MM.1S (cell line): ENCODE data around the gene SNCA.

ENCODE experiments used
- CTCF ChIP-seq: fragments of 300-600 bp; sonication (generic); IDR thresholded peaks from 2 replicates; pipeline ENCODE4 v1.5.1; 2016; ENCODE audit warnings: antibody characterized with exemption, low read length, mixed read lengths
- EZH2 ChIP-seq: fragments of 300-600 bp; sonication (generic); optimal IDR thresholded peaks from 2 replicates; pipeline ENCODE3; 2017; ENCODE audit warnings: low read depth, mild to moderate bottlenecking, antibody characterized with exemption, low read length, mixed read lengths
- EZH2phosphoT487 ChIP-seq: fragments of 300-600 bp; sonication (generic); IDR thresholded peaks from 2 replicates; pipeline ENCODE4 v1.6.1; 2018; ENCODE audit warnings: antibody characterized with exemption, low read length

- TF ChIP-seq CTCF (no peak), EZH2 (no peak), EZH2phosphoT487 (no peak)
Observed at GRCh38 chr4:89797117-89797516, 39.8 kb downstream of the SNCA start.
